OCI-LY7 (cell line): ENCODE results near the gene NEO1. TPM values are rescaled to one million over a fixed set of nuclear protein-coding genes. Genes with fewer than 3 reads are reported as not detected.

Experiments
- BruUV-seq: library from RNA; stranded (reverse); fragments of 400-500 nt; replicated peaks from 2 replicates; lab custom pipeline; 2021; lab: Mats Ljungman, UMichigan
- CTCF ChIA-PET: fragments of 300-600 bp; sonication (Branson Sonifier 250); formaldehyde crosslinking; loops from one replicate; lab custom pipeline; 2022; ENCODE audit warnings: antibody characterized with exemption; ENCODE audit not compliant: unreplicated experiment; lab: Charles Lee
- POLR2A ChIA-PET: fragments of 300-600 bp; sonication (Branson Sonifier 250); formaldehyde crosslinking; loops from one replicate; lab custom pipeline; 2022; ENCODE audit warnings: antibody characterized with exemption; lab: Charles Lee
- DNase-seq: peaks from one replicate; pipeline ENCODE4 v3.0.0-alpha.2; 2015; ENCODE audit warnings: low spot score
- H2AFZ ChIP-seq: fragments of 200-600 bp; sonication (generic), shearing (Covaris generic); 2 replicates; pipeline ENCODE4 v1.6.1; 2014; ENCODE audit warnings: mild to moderate bottlenecking, antibody characterized with exemption, low read length, moderate library complexity
- H3K27ac ChIP-seq: fragments of 200-600 bp; sonication (generic); 2 replicates; pipeline ENCODE4 v1.5.1; 2014; ENCODE audit warnings: mixed run types, low read depth, mild to moderate bottlenecking, moderate library complexity, low read length, inconsistent platforms; ENCODE audit not compliant: poor library complexity, severe bottlenecking
- H3K36me3 ChIP-seq: fragments of 200-600 bp; sonication (generic); 2 replicates; pipeline ENCODE4 v1.6.1; 2014; ENCODE audit warnings: mild to moderate bottlenecking, antibody characterized with exemption, low read length, moderate library complexity, mixed read lengths; ENCODE audit not compliant: insufficient read depth
- H3K4me1 ChIP-seq: fragments of 200-600 bp; sonication (generic); 2 replicates; pipeline ENCODE4 v1.5.1; 2014; ENCODE audit warnings: mild to moderate bottlenecking, low read length; ENCODE audit not compliant: insufficient read depth, poor library complexity, severe bottlenecking
- H3K4me2 ChIP-seq: fragments of 200-600 bp; sonication (generic); 2 replicates; pipeline ENCODE4 v1.6.1; 2014; ENCODE audit warnings: mild to moderate bottlenecking, low read length
- H3K4me3 ChIP-seq: fragments of 200-600 bp; sonication (generic); 2 replicates; pipeline ENCODE4 v1.5.1; 2014; ENCODE audit warnings: mild to moderate bottlenecking, low read depth, low read length; ENCODE audit not compliant: poor library complexity, severe bottlenecking
- H3K79me2 ChIP-seq: fragments of 200-600 bp; sonication (generic); 2 replicates; pipeline ENCODE4 v1.6.1; 2016; ENCODE audit warnings: low read depth, mild to moderate bottlenecking, low read length, moderate library complexity, mixed read lengths; ENCODE audit not compliant: insufficient read depth
- H3K9me2 ChIP-seq: fragments of 200-600 bp; sonication (generic); 2 replicates; pipeline ENCODE4 v1.6.1; 2016; ENCODE audit warnings: mild to moderate bottlenecking, low read length, mixed read lengths; ENCODE audit not compliant: insufficient read depth
- H3K9me3 ChIP-seq: fragments of 200-600 bp; sonication (generic); 2 replicates; pipeline ENCODE4 v1.6.1; 2014; ENCODE audit warnings: mild to moderate bottlenecking, mixed run types, low read length, mixed read lengths
- H4K20me1 ChIP-seq: fragments of 200-600 bp; sonication (generic); 2 replicates; pipeline ENCODE4 v1.6.1; 2014; ENCODE audit warnings: mild to moderate bottlenecking, antibody characterized with exemption, low read length, moderate library complexity, mixed read lengths; ENCODE audit not compliant: insufficient read depth
- CTCF ChIP-seq: fragments of 200-600 bp; sonication (generic); conservative IDR thresholded peaks from 2 replicates; pipeline ENCODE4 v1.5.1; 2014; ENCODE audit warnings: mild to moderate bottlenecking, antibody characterized with exemption, low read length, moderate library complexity, mixed read lengths
- EZH2phosphoT487 ChIP-seq: fragments of 200-600 bp; sonication (generic); IDR thresholded peaks from 2 replicates; pipeline ENCODE4 v1.6.1; 2018; ENCODE audit warnings: low read depth, borderline replicate concordance, mild to moderate bottlenecking, mixed run types, antibody characterized with exemption, low read length, moderate library complexity, mixed read lengths
- intact Hi-C: fragments of 100-400 bp; cut with micrococcal nuclease; formaldehyde crosslinking; loops from one replicate; pipeline ENCODE4 v1.10.0; 2022; ENCODE audit not compliant: unreplicated experiment
- total RNA-seq, 2 experiments: library from RNA; depleted of rRNA in 1 of 2; stranded (reverse); fragments of >200 nt in 1 of 2; shearing (Covaris generic) in 1 of 2; gene quantifications; 2 replicates each; pipeline ENCODE4 v1.2.3, GENCODE V29; 2014 to 2022

Gene NEO1
- total RNA-seq, 2 experiments from 2014 or later, result 3.0 TPM

DNA sequence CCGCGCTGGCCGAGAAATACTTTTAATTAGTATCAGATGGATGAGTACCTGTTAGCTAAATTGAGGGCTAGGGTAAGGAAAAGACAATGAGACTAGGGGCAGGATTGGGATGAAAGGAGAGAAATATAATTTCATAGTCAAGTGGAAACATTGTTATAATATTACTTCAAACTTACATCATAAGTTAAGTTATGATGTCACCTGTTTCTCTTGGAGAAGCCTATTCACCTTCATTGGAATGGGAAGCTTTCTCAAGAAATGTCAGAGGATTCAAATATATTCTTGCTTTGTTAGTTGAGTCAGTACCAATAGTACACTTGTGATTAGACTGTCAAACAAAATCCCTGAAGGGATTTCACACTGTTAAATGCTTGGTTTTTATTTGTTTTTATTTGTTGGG is 116.2 kb downstream of the NEO1 start:
- Histone ChIP-seq H3K27ac (no peak overlapping the region), H3K9me3 (no peaks in the 10 kb centered on the region), H3K9me2 (no peaks in the 10 kb centered on the region), H3K36me3 (no peaks in the 10 kb centered on the region), H3K4me1 (no peaks in the 10 kb centered on the region), H3K4me2 (no peak overlapping the region), H3K79me2 (no peaks in the 10 kb centered on the region), H2AFZ (no peak overlapping the region), H4K20me1 (no peaks in the 10 kb centered on the region), H3K4me3 (no peak overlapping the region)
- BruUV-seq, result no TSS peak
- ChIA-PET CTCF (no interaction called here), POLR2A (interaction anchor here (0.6 kb wide), 1 partner anchor 14 kb away, joined by 3 read pairs; no protein-coding TSS in a partner anchor)
- DNase-seq, result no peak
- intact Hi-C loops, result no loop called here
- TF ChIP-seq CTCF (no peak), EZH2phosphoT487 (no peak)

DNA sequence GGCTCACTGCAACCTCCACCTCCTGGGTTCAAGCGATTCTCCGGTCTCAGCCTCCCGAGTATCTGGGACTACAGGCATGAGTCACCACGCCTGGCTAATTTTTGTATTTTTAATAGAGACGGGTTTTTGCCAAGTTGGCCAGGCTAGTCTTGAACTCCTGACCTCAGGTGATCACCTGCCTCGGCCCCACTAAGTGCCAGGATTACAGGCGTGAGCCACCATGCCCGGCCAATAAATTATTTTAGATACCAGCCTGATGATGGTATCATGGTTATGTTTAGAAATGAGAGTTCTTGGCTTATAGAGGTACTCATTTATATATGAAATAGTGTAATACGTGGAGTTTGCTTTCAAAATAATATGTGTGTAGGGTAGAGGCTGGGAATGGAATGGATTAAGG is 119.4 kb downstream of the NEO1 start:
- intact Hi-C loops, result no loop called here
- Histone ChIP-seq H3K9me3 (no peaks in the 10 kb centered on the region), H3K27ac (no peak overlapping the region), H3K79me2 (no peaks in the 10 kb centered on the region), H3K4me3 (no peak overlapping the region), H2AFZ (no peak overlapping the region), H3K36me3 (no peaks in the 10 kb centered on the region), H3K4me1 (no peaks in the 10 kb centered on the region), H4K20me1 (no peaks in the 10 kb centered on the region), H3K9me2 (no peaks in the 10 kb centered on the region), H3K4me2 (no peak overlapping the region)
- no TSS peak for BruUV-seq
- POLR2A ChIA-PET, result no interaction called here
- CTCF ChIA-PET, result no interaction called here
- DNase-seq, result no peak
- TF ChIP-seq CTCF (no peak), EZH2phosphoT487 (no peak)

DNA sequence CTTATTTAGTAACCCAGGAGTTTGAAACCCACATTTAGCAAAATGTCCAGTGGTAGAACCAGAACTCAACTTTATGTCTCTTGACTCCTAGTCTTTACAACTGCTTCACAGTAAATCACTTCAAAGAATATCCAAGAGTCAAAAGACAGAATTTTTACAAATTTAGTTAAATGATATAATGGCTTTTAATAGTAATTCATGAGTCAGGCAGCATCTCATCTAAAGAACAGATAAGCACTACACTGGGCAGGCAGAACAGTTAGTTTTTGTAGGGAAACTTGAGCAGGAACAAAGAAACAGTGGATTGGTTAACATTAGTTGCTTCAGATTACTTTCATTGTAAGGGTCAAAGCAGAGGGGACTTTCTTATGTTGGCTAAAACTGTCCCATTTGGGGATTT is 120.2 kb downstream of the NEO1 start:
- H3K4me1 ChIP-seq, result no peaks in the 10 kb centered on the region
- ChIA-PET POLR2A (no interaction called here), CTCF (no interaction called here)
- no peaks in the 10 kb centered on the region for H3K79me2 ChIP-seq
- H2AFZ ChIP-seq, result no peak overlapping the region
- no peaks in the 10 kb centered on the region for H3K36me3 ChIP-seq
- intact Hi-C loops, result no loop called here
- no peak for DNase-seq
- no TSS peak for BruUV-seq
- no peaks in the 10 kb centered on the region for H3K9me2 ChIP-seq
- H3K4me3 ChIP-seq, result no peak overlapping the region
- TF ChIP-seq CTCF, result no peak
- no peak for TF ChIP-seq EZH2phosphoT487
- H3K4me2 ChIP-seq, result no peak overlapping the region
- H4K20me1 ChIP-seq, result no peaks in the 10 kb centered on the region
- H3K27ac ChIP-seq, result no peak overlapping the region
- H3K9me3 ChIP-seq, result no peaks in the 10 kb centered on the region
